ENCODE data around the gene PCBP3.

The PCBP3 gene

GRCh38 chr21:45980697-45981096, 337.2 kb downstream of the PCBP3 start:
- TF ChIP-seq CTCF (conservative IDR thresholded peaks at IDR 0.05; ENCODE audit: control insufficient read depth, insufficient read depth, low read depth, low read length): no peak
- DNase-seq (ENCODE audit: low read depth): no peak
- H3K4me3 ChIP-seq (ENCODE audit: control insufficient read depth, low read depth, low read length): peak overlapping the region; percentile 54

- DNase-seq (ENCODE audit: low read depth): peak; percentile 86
- TF ChIP-seq CTCF (conservative IDR thresholded peaks at IDR 0.05; ENCODE audit: control insufficient read depth, insufficient read depth, low read depth, low read length): no peak
- peak within 1 kb of the TSS; percentile 80 for H3K4me3 ChIP-seq (ENCODE audit: control insufficient read depth, low read depth, low read length)
Measured at GRCh38 chr21:45981151-45982091, 337.9 kb downstream of the PCBP3 start, which contains the start of gene COL6A1. Gene COL6A1 (plus strand): TSS chr21:45981770. CDS start chr21:45981851, 81 bp downstream.

- no peak for DNase-seq (ENCODE audit: low read depth)
- peak overlapping the region; percentile 80 for H3K4me3 ChIP-seq (ENCODE audit: control insufficient read depth, low read depth, low read length)
- TF ChIP-seq CTCF (conservative IDR thresholded peaks at IDR 0.05; ENCODE audit: control insufficient read depth, insufficient read depth, low read depth, low read length): no peak
Measured at GRCh38 chr21:45982092-45982757, 338.7 kb downstream of the PCBP3 start.

GRCh38 chr21:45982758-45983648, 339.5 kb downstream of the PCBP3 start:
- H3K4me3 ChIP-seq (ENCODE audit: control insufficient read depth, low read depth, low read length): peak overlapping the region; percentile 80
- DNase-seq (ENCODE audit: low read depth): no peak
- no peak for TF ChIP-seq CTCF (conservative IDR thresholded peaks at IDR 0.05; ENCODE audit: control insufficient read depth, insufficient read depth, low read depth, low read length)

- no peak for TF ChIP-seq CTCF (conservative IDR thresholded peaks at IDR 0.05; ENCODE audit: control insufficient read depth, insufficient read depth, low read depth, low read length)
- peak overlapping the region; percentile 80 for H3K4me3 ChIP-seq (ENCODE audit: control insufficient read depth, low read depth, low read length)
- no peak for DNase-seq (ENCODE audit: low read depth)
Measured at GRCh38 chr21:45983649-45983965, 340.1 kb downstream of the PCBP3 start.

GRCh38 chr21:45983981-45984551, 340.5 kb downstream of the PCBP3 start:
- peak overlapping the region; percentile 80 for H3K4me3 ChIP-seq (ENCODE audit: control insufficient read depth, low read depth, low read length)
- no peak for TF ChIP-seq CTCF (conservative IDR thresholded peaks at IDR 0.05; ENCODE audit: control insufficient read depth, insufficient read depth, low read depth, low read length)
- peak; percentile 64 for DNase-seq (ENCODE audit: low read depth)
